ENCODE results near the gene TTC39A.

TTC39A gene

DNA sequence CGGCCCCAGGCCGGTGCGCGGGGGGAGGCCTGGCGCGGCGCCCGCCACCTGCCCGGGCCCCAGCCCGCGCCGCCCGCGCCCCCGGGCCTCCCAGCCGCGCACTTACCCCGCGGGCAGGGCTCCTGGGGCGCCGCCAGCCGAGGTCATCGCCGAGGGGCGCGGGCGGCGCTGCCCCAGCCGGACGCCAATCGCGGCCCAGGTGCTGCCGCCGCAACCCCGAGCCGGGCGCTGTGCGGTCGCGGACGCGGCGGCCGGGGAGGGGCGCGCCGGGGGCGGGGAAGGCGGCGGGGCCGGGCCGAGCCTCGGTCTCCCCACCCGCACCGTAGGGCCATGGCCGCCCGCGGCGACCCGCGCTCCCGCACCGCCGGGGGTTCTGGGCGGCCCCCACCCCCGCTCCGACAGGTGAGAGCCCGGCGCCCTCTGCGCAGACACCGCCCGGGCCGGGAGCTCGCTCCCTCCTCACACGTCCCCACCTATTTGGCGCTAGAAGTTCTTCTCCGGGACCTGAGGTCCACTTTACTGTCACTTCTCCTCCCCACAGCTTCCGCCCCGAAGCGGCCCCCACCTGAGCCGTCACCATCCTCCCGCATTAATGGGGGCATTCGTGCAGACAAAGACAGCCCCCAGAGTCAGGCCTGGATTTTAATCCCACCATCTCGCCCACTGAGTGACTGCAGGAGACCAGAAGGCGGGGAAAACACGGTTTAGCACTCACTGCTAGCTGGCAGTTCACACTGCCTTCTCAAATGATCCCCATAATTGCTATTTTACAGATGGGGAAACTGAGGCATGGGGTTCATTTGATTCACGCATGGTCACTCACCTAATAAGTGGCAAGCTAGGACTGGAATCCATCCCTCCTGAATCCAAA, at the start of gene TTC39A:
TTC39A (minus strand) TSS at position 232 of the 871 bp plus-strand sequence; CDS start at position 147, 85 bp downstream.
- no peak for DNase-seq (ENCODE audit: low spot score)

DNA sequence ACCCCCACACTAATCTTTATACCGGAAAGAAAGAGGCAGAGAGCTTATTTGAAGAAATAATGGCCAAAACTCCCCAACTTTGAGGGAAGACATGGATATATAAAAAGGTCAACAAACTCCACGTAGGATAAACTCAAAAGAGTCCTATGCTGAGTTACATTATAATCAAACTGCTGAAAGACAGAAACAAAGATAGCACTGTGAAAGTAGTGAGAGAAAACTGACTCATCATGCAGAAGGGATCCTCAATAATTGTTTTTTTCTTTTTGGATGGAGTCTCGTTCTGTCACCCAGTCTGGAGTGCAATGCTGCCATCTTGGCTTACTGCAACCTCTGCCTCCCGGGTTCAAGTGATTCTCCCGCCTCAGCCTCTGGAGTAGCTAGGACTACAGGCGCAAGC, 48.5 kb upstream of the TTC39A start:
- no peak for DNase-seq (ENCODE audit: low spot score)

DNA sequence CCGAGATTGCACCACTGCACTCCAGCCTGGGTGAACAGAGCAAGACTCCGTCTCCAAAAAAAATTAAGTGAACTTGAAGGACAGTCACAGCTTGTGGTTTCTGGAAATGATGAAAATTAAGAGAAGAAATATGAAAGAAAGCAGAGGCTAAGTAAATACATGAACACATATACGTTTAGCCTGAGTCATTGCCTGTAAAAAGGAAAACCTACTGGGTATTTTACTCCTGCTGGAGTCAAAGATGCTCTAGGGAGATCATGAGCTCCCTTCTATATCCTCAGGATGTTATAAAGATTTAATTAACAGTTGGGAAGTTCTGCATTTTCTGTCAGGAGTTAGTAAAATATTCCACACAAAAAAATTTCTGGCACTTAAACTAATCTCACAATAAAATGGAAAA, 43.5 kb upstream of the TTC39A start:
- DNase-seq (ENCODE audit: low spot score) = no peak

- no peak for DNase-seq (ENCODE audit: low spot score)
Observed at GRCh38 chr1:51372561-51372960, 42.2 kb upstream of the TTC39A start.

DNA sequence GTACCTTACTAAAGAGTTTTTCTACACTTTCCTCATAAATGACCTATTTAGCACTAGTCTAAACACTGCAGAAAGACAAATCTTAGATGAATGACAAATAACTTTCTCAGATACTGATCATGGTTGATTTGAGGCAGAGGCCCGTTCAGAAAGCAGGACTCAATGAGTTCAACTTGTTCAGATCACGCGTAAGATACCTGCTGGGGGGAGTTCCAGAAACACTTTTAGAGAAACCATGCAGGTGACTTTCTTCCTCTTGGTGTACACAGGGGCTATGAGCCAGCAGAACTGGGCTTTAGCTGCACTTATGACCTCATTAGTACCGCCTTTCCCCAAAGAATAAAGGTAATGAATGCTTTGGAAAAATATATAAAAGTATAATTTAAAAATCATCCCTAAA, 38.8 kb upstream of the TTC39A start:
- DNase-seq (ENCODE audit: low spot score) = no peak

GRCh38 chr1:51365774-51366173, 35.4 kb upstream of the TTC39A start:
- DNase-seq (ENCODE audit: low spot score) = no peak

DNA sequence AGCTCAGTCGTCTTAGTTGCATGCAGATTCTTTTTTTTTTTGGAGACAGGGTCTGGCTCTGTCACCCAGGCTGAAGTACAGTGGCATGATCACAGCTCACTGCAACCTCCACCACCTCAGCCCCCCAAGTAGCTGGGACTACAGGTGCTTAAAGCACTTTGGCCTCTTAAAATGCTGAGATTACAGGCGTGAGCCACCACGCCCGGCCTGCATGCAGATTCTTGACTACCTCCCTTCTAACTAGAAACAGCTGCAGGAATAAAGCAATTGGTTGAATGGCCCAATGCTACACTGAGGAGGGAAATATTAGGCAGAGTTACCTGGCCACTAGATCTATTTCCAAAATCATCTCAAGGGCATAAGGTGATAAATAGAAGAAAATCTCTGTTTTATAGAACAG, 29.5 kb upstream of the TTC39A start:
- DNase-seq (ENCODE audit: low spot score) = no peak

GRCh38 chr1:51355382-51355781, 25.0 kb upstream of the TTC39A start:
- DNase-seq (ENCODE audit: low spot score) = no peak

GRCh38 chr1:51354416-51354815, 24.1 kb upstream of the TTC39A start:
- no peak for DNase-seq (ENCODE audit: low spot score)

- DNase-seq (ENCODE audit: low spot score) = no peak
Observed at GRCh38 chr1:51351907-51352306, 21.5 kb upstream of the TTC39A start.

- DNase-seq (ENCODE audit: low spot score) = no peak
Observed at GRCh38 chr1:51349862-51350261, 19.5 kb upstream of the TTC39A start.

DNA sequence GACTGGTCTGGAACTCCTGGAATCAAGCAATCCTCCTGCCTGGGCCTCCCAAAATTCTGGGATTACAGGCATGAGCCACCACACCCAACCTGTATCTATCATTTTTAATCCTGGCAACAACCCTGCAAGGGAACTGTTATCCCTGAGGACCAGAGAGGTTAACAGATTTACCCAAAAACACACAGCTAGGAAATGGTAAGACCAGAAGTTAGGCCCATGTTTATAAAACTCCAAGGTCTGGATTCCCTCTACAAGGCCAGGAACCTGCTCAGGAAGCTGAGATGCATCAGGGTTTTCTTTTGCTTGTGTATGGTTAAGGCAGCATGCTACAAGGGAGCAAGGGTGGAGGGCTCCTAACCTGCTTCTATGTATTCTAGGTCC, 17.8 kb upstream of the TTC39A start:
- no peak for DNase-seq (ENCODE audit: low spot score)

GRCh38 chr1:51347398-51348146, 17.2 kb upstream of the TTC39A start:
- no peak for DNase-seq (ENCODE audit: low spot score)

- no peak for DNase-seq (ENCODE audit: low spot score)
Observed at GRCh38 chr1:51346086-51346942, 16.0 kb upstream of the TTC39A start.

DNA sequence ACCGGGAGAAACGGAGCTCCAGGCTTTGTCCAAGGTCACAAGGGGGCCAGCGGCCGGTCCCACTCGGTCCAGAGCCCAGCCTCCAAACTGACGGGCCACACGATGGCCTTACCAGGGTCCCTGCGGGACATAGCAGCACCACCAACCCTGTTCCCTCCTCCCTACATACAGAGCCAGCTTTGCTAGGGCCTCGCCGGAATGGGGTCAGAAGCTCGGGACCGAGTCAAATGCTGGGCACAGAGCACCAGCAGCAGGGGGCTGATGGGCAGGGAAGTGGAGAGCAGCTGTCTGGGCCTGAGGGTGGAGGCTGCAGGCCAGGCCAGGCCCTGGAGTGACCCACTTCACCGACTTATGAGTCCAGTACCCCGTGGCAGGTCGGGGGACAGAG, 14.9 kb upstream of the TTC39A start:
- no peak for DNase-seq (ENCODE audit: low spot score)

GRCh38 chr1:51344602-51345299, 14.4 kb upstream of the TTC39A start:
- no peak for DNase-seq (ENCODE audit: low spot score)

GRCh38 chr1:51344276-51344601, 13.9 kb upstream of the TTC39A start:
- no peak for DNase-seq (ENCODE audit: low spot score)

GRCh38 chr1:51343624-51344023, 13.3 kb upstream of the TTC39A start:
- no peak for DNase-seq (ENCODE audit: low spot score)

- DNase-seq (ENCODE audit: low spot score) = no peak
Observed at GRCh38 chr1:51342591-51343206, 12.3 kb upstream of the TTC39A start.

DNA sequence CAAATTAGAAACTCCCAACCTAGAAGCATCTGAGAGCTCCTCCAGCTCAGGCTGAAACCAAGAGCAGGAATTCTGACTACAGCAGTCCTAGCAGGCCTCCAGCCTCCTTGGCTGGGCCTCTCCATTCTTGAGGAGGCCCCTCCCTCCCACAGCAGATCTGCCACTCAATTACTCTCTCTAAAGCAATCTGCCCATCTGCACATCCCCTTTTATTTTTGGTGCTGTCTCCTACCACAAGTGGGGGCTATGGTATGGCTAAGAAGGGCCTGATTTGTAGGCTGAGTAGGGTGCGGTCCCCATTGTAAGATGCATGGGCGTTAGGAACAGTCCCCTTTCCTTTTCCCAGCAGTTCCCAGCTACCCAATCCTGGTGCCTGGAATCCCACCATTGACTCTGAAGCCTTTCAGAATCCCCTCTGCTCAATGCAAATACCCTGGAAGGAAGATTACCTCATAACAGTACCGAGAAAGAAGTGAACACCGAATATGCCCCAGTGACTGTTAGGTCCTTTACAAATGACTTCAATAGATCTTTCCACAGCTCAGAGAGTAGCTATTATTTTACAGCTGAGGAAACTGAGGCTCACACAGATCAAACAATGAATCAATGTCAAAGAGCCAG, 11.6 kb upstream of the TTC39A start:
- DNase-seq (ENCODE audit: low spot score) = no peak

GRCh38 chr1:51340380-51340779, 10.0 kb upstream of the TTC39A start:
- no peak for DNase-seq (ENCODE audit: low spot score)

Data from CD4-positive, alpha-beta T cell treated with Interleukin-6 at 100 ng/mL for 8 hours (primary cell).